ENCODE measurements around the gene RBM25. TPM values are rescaled to one million over a fixed set of nuclear protein-coding genes. Genes with fewer than 3 reads are reported as not detected.

Gene RBM25
- total and polyA plus RNA-seq, 10 of the 15 experiments (the other 5 are each of a cell fraction or from before 2014, with no cell fraction given): 43.4 to 125 (median 74.1) TPM

DNA sequence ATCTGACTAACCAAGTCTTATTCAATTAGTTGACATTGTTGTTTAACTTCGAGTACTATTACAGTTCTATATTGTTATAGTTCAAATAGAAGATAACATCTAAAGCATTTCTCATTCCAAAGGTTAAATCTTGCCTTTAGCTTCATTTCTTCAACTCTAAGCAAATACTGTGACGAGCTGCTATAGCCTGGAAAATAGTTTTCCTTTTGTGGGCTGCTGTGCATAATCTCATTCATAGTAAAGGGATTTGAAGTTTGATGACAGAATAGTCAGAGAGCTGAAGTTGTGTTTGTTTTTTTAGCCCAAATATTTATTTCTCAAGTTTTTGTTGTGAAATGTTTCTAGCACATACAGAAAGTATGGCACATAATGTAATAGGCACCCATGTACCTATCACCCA is 91.4 kb downstream of the RBM25 start:
- SMC1A ChIA-PET (ENCODE audit: uncharacterized antibody, unreplicated experiment): no interaction called here
- TF ChIP-seq, protein P1, sequence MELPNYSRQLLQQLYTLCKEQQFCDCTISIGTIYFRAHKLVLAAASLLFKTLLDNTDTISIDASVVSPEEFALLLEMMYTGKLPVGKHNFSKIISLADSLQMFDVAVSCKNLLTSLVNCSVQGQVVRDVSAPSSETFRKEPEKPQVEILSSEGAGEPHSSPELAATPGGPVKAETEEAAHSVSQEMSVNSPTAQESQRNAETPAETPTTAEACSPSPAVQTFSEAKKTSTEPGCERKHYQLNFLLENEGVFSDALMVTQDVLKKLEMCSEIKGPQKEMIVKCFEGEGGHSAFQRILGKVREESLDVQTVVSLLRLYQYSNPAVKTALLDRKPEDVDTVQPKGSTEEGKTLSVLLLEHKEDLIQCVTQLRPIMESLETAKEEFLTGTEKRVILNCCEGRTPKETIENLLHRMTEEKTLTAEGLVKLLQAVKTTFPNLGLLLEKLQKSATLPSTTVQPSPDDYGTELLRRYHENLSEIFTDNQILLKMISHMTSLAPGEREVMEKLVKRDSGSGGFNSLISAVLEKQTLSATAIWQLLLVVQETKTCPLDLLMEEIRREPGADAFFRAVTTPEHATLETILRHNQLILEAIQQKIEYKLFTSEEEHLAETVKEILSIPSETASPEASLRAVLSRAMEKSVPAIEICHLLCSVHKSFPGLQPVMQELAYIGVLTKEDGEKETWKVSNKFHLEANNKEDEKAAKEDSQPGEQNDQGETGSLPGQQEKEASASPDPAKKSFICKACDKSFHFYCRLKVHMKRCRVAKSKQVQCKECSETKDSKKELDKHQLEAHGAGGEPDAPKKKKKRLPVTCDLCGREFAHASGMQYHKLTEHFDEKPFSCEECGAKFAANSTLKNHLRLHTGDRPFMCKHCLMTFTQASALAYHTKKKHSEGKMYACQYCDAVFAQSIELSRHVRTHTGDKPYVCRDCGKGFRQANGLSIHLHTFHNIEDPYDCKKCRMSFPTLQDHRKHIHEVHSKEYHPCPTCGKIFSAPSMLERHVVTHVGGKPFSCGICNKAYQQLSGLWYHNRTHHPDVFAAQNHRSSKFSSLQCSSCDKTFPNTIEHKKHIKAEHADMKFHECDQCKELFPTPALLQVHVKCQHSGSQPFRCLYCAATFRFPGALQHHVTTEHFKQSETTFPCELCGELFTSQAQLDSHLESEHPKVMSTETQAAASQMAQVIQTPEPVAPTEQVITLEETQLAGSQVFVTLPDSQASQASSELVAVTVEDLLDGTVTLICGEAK (IDR thresholded peaks at IDR 0.05; ENCODE audit: borderline replicate concordance): no peak
- no peak for TF ChIP-seq TCF7 (IDR thresholded peaks at IDR 0.05; ENCODE audit: borderline replicate concordance)
- no peak for TF ChIP-seq BRCA1 (IDR thresholded peaks at IDR 0.05; ENCODE audit: low read depth, low read length)
- no peak for TF ChIP-seq BCL11A (IDR thresholded peaks at IDR 0.05; ENCODE audit: low read depth, low read length)
- TF ChIP-seq POLR2AphosphoS2 (IDR thresholded peaks at IDR 0.05; ENCODE audit: low read depth, low read length): no peak
- TF ChIP-seq HSF1 (IDR thresholded peaks at IDR 0.05; ENCODE audit: low read depth, low read length): no peak
- TF ChIP-seq EZH2 (IDR thresholded peaks at IDR 0.05; ENCODE audit: borderline replicate concordance, control insufficient read depth, low read depth, low read length): no peak
- TF ChIP-seq, protein P2, sequence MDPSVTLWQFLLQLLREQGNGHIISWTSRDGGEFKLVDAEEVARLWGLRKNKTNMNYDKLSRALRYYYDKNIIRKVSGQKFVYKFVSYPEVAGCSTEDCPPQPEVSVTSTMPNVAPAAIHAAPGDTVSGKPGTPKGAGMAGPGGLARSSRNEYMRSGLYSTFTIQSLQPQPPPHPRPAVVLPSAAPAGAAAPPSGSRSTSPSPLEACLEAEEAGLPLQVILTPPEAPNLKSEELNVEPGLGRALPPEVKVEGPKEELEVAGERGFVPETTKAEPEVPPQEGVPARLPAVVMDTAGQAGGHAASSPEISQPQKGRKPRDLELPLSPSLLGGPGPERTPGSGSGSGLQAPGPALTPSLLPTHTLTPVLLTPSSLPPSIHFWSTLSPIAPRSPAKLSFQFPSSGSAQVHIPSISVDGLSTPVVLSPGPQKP (IDR thresholded peaks at IDR 0.05; ENCODE audit: low read depth, low read length): no peak
- Histone ChIP-seq H3K9me3 (replicated peaks; ENCODE audit: control insufficient read depth, insufficient read depth, low read length) (no peaks in the 10 kb centered on the region), H3K79me2 (ENCODE audit: control insufficient read depth, insufficient read depth, low read length) (peaks cover 20% of the 10 kb centered on the region), H3K4me3 (no peak overlapping the region), H3K9ac (ENCODE audit: control insufficient read depth, insufficient read depth, low read length) (no peak overlapping the region), H3K4me1 (ENCODE audit: control insufficient read depth, insufficient read depth, low read length) (no peaks in the 10 kb centered on the region), H3K4me2 (ENCODE audit: control insufficient read depth, insufficient read depth) (no peak overlapping the region), H4K20me1 (ENCODE audit: control insufficient read depth, insufficient read depth) (no peaks in the 10 kb centered on the region), H3K27ac (ENCODE audit: control insufficient read depth, insufficient read depth) (no peak overlapping the region), H3K27me3 (replicated peaks in 1 of 2; ENCODE audit: control insufficient read depth in 2 of 2, insufficient read depth in 2 of 2, low read length in 1 of 2) (no peaks in the 10 kb centered on the region), H2AFZ (ENCODE audit: control insufficient read depth, low read depth, low read length) (no peak overlapping the region), H3K36me3 (ENCODE audit: control insufficient read depth in 2 of 2, insufficient read depth in 2 of 2, low read length in 1 of 2) (peaks cover 2 to 12% of the 10 kb centered on the region in 2 experiments)
- CTCF ChIA-PET: no interaction called here
- ATAC-seq: no peak
- in situ Hi-C loops (cut with MboI) (no loop called here), intact Hi-C loops (cut with micrococcal nuclease; ENCODE audit: unreplicated experiment) (no loop called here)
- WGBS (ENCODE audit: insufficient coverage, insufficient replicate concordance, low lambda C conversion rate, missing lambda C conversion rate): 75% methylated on average over 2 of the region's 2 CpGs
- RAD21 ChIA-PET (ENCODE audit: unreplicated experiment): no interaction called here
- DNase-seq (ENCODE audit: low read depth, low spot score): no peak
- no TSS peak for BruUV-seq (replicated peaks)
- POLR2A ChIA-PET: interaction anchor here (0.5 kb wide), 2 partner anchors 10 to 1178 kb away, joined by 4 to 5 read pairs; no protein-coding TSS in a partner anchor
- FAIRE-seq: no peak
